Gastroesophageal sphincter (tissue), 4 donors: ENCODE measurements around the gene MRPL38. TPM values are rescaled to one million over a fixed set of nuclear protein-coding genes. Genes with fewer than 3 reads are reported as not detected.
"Not testable (repeated sequence)": the region's sequence is repeated elsewhere in the genome, so short reads cannot be mapped to it uniquely, and the experiment has no call there.

Experiments used
- ATAC-seq: fragments of 150-250 bp; one replicate; pipeline ENCODE4 v1.9.1; 2016; ENCODE audit warnings: mild to moderate bottlenecking, moderate library complexity
- H3K27ac ChIP-seq, 4 donors: fragments of 200-600 bp; sonication (generic) in 3 of 4; 1 replicate in 3 of 4; 2 replicates in 1 of 4; pipeline ENCODE4 v1.5.1; 2016 to 2019
- H3K27me3 ChIP-seq: fragments of 200-600 bp; sonication (generic); one replicate; pipeline ENCODE4 v1.5.1; 2019
- H3K36me3 ChIP-seq, 2 donors: fragments of 200-600 bp; sonication (generic); one replicate each; pipeline ENCODE4 v1.5.1; 2019; ENCODE audit warnings: control low read depth in 1 of 2
- H3K4me1 ChIP-seq, 3 donors: fragments of 200-600 bp; sonication (generic); 1 replicate in 2 of 3; 2 replicates in 1 of 3; pipeline ENCODE4 v1.5.1; 2016 to 2019; ENCODE audit warnings: control low read depth in 2 of 3
- H3K4me3 ChIP-seq, 2 donors: fragments of 200-600 bp; sonication (generic); one replicate each; pipeline ENCODE4 v1.5.1; 2019; ENCODE audit warnings: mild to moderate bottlenecking in 1 of 2, moderate library complexity in 1 of 2
- H3K9me3 ChIP-seq, 3 donors: fragments of 200-600 bp; sonication (generic); one replicate each; pipeline ENCODE4 v1.5.1; 2017 to 2019; ENCODE audit warnings: control low read depth in 2 of 3
- EP300 ChIP-seq: sonication (generic); formaldehyde crosslinking; IDR thresholded peaks from one replicate; pipeline ENCODE4 v1.6.1; 2017; ENCODE audit warnings: antibody characterized with exemption, mild to moderate bottlenecking
- POLR2A ChIP-seq, 2 donors: fragments of 450-650 bp; IDR thresholded peaks; one replicate each; pipeline ENCODE4 v1.6.1; 2017; ENCODE audit warnings: antibody characterized with exemption in 2 of 2, mild to moderate bottlenecking in 2 of 2, moderate library complexity in 1 of 2
- POLR2AphosphoS5 ChIP-seq: sonication (generic); formaldehyde crosslinking; IDR thresholded peaks from one replicate; pipeline ENCODE4 v1.6.1; 2017; ENCODE audit warnings: antibody characterized with exemption
- WGBS, 2 donors: methylation state at CpG; one replicate each; pipeline ENCODE4 v1.1.5; 2018; ENCODE audit warnings: low coverage in 1 of 2; 5-methylcytosine and 5-hydroxymethylcytosine counted together
- total RNA-seq, 4 donors: library from RNA; depleted of rRNA; stranded (reverse); fragments of >200 nt; gene quantifications; one replicate each; pipeline ENCODE4 v1.1.0, GENCODE V29; 2016
- TF ChIP-seq, protein P1 (sequence below), 4 experiments: fragments of 200-600 bp in 2 of 4; fragments of 450-650 bp in 2 of 4; sonication (generic) in 1 of 4; IDR thresholded peaks; one replicate each; pipeline ENCODE4 v1.5.1; 2017 to 2019; ENCODE audit warnings: antibody characterized with exemption in 4 of 4, mild to moderate bottlenecking in 2 of 4, moderate library complexity in 2 of 4

MRPL38 gene
- total RNA-seq, 4 donors from 2014 or later: 18.4 to 69.6 (median 44.3) TPM

DNA sequence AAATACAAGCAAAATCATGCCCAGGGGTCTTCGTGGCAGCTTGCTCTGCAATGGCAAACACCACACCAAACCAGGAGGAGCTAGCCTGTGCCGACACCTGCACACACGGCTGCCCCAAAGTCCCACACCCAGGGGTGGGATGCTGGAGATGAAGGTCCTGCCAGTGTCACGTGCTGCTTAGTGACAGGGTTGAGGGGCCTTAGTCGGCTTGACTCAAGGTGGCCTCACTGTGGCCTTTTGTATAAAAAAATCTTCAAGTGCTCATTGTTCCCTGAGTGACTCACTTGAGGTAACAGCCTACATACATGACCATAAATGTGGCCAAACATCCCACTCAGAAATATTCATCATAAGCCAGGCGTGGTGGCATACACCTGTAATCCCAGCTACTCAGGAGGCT is 15.2 kb downstream of the MRPL38 start:
- Histone ChIP-seq H3K36me3 (peaks cover 0 to 55% of the 10 kb centered on the region in 2 donors), H3K9me3 (no peaks in the 10 kb centered on the region), H3K4me3 (no peak overlapping the region), H3K27me3 (no peaks in the 10 kb centered on the region), H3K27ac (no peak overlapping the region), H3K4me1 (peaks cover 0 to 31% (median 4%) of the 10 kb centered on the region in 3 donors)
- TF ChIP-seq, protein P1, sequence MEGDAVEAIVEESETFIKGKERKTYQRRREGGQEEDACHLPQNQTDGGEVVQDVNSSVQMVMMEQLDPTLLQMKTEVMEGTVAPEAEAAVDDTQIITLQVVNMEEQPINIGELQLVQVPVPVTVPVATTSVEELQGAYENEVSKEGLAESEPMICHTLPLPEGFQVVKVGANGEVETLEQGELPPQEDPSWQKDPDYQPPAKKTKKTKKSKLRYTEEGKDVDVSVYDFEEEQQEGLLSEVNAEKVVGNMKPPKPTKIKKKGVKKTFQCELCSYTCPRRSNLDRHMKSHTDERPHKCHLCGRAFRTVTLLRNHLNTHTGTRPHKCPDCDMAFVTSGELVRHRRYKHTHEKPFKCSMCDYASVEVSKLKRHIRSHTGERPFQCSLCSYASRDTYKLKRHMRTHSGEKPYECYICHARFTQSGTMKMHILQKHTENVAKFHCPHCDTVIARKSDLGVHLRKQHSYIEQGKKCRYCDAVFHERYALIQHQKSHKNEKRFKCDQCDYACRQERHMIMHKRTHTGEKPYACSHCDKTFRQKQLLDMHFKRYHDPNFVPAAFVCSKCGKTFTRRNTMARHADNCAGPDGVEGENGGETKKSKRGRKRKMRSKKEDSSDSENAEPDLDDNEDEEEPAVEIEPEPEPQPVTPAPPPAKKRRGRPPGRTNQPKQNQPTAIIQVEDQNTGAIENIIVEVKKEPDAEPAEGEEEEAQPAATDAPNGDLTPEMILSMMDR (IDR thresholded peaks at IDR 0.05): no peak
- TF ChIP-seq POLR2A (IDR thresholded peaks at IDR 0.05) (no peak), EP300 (no peak), POLR2AphosphoS5 (no peak)
- WGBS, 2 donors: 100% methylated on average over 1 of the region's 6 CpGs; no CpG with 5 or more reads in 1 of the 2 donors
- no peak for ATAC-seq

DNA sequence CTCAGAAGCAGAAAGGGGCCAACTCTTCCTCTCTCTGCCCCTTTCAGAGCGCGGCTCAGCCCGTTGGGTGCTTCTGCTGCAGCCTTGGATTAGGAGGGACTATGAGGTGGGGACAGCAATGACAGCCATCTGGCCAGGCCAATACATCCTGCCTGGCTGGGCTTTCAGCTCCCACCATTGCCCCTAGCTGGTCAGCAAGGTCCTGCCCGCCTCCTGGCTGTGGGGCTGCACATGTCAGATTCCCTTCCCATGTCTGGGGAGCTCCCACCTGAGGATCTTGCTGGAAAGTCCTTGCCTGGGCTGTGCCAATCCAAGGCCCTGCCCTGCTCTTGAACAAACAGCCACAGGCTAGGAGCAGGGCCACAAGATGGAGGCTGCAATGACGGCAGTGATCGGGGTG is 16.2 kb downstream of the MRPL38 start:
- H3K4me3 ChIP-seq: no peak overlapping the region
- no peak overlapping the region for H3K27ac ChIP-seq
- H3K9me3 ChIP-seq: no peaks in the 10 kb centered on the region
- 86 to 93% methylated on average over 2 to 4 of the region's 6 CpGs for WGBS, 2 donors
- ATAC-seq: no peak
- peaks cover 0 to 55% of the 10 kb centered on the region in 2 donors for H3K36me3 ChIP-seq
- no peak for TF ChIP-seq POLR2AphosphoS5
- no peak for TF ChIP-seq POLR2A (IDR thresholded peaks at IDR 0.05)
- TF ChIP-seq, protein P1 (IDR thresholded peaks at IDR 0.05): no peak
- no peak for TF ChIP-seq EP300
- H3K4me1 ChIP-seq: peaks cover 0 to 22% (median 1%) of the 10 kb centered on the region in 3 donors
- no peaks in the 10 kb centered on the region for H3K27me3 ChIP-seq

DNA sequence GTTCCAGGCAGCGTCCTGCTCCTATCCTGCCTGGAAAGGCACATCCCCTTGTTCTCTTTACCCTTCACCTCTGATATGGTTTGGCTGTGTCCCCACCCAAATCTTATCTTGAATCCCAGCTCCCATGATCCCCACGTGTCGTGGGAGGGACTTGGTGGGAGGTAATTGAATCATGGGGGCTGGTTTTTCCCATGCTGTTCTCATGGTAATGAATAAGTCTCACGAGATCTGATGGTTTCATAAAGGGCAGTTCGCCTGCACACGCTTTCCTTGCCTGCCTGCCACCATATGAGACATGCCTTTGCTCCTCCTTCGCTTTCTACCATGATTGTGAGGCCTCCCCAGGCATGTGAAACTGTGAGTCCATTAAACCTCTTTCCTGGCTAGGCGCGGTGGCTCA is 18.8 kb downstream of the MRPL38 start:
- H3K27me3 ChIP-seq, H3K27ac ChIP-seq, ATAC-seq, H3K4me1 ChIP-seq, H3K4me3 ChIP-seq, H3K9me3 ChIP-seq: not testable (repeated sequence)
- WGBS, 2 donors: 20 to 94% methylated on average over 1 to 6 of the region's 9 CpGs
- H3K36me3 ChIP-seq: peaks cover 0 to 36% of the 10 kb centered on the region in 2 donors

DNA sequence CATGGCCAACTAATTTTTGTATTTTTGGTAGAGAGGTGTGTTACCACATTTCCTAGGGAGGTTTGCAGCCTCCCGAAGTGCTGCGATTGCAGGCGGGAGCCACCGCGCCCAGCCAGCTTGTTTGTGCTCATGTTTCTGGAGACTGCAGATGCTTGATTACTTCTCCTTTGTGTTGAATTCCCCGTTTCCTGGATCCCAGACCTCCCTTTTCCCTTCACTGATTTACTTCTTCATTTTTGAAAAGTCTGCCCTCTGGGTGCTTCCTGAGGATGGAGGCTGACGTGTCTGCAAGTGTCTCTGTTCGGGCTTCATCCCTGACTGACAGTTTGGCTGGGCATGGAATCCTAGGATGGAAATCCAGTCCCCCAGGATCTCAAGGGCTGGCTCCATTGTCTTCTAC is 19.3 kb downstream of the MRPL38 start:
- Histone ChIP-seq H3K36me3 (peaks cover 0 to 32% of the 10 kb centered on the region in 2 donors), H3K4me3 (no peak overlapping the region), H3K27ac (no peak overlapping the region), H3K27me3 (no peaks in the 10 kb centered on the region), H3K4me1 (no peaks in the 10 kb centered on the region), H3K9me3 (no peaks in the 10 kb centered on the region)
- WGBS, 2 donors: 77 to 100% methylated on average over 1 to 6 of the region's 8 CpGs
- no peak for ATAC-seq
- TF ChIP-seq POLR2A (IDR thresholded peaks at IDR 0.05) (no peak), POLR2AphosphoS5 (no peak), EP300 (no peak)
- TF ChIP-seq, protein P1 (IDR thresholded peaks at IDR 0.05): no peak

DNA sequence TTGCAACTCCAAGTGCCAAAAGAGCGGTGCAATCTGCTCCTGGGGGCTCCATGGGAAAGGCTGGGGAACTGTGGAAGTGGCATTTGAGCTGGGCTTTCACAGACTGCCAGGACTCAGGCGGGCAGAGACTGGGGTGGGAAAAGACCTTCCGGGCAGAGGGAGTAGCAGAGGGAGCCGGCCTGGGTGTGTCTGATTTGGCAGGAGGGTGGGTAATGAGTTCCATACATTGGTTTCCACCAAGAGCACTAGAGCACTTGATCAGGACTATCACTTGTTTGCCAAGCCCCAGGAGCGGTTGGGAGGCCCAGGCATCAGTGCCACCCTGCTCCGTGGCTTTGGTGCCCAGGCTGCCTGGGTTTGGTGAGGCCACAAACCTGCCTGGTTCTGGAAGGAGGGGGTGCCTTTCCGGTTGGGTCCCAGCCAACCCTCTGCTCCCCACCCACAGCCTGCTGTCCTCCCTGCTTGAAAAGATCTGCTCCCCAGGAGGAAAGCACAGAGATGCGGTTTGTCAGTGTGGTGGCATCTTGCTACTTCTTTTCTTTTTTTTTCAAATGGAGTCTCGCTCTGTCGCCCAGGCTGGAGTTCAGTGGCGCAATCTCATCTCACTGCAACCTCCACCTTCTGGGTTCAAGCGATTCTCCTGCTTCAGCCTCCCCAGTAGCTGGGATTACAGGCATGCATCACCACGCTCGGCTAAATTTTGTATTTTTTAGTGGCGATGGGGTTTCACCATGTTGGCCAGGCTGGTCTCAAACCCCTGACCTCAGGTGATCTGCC is 22.8 kb downstream of the MRPL38 start:
- Histone ChIP-seq H3K9me3 (no peaks in the 10 kb centered on the region), H3K36me3 (no peaks in the 10 kb centered on the region), H3K27me3 (no peaks in the 10 kb centered on the region), H3K4me3 (no peak overlapping the region), H3K4me1 (peaks cover 0 to 23% (median 1%) of the 10 kb centered on the region in 3 donors), H3K27ac (no peak overlapping the region)
- TF ChIP-seq, protein P1 (IDR thresholded peaks at IDR 0.05): no peak
- TF ChIP-seq POLR2A (IDR thresholded peaks at IDR 0.05): no peak
- TF ChIP-seq EP300: no peak
- no peak for TF ChIP-seq POLR2AphosphoS5
- ATAC-seq: no peak
- WGBS, 2 donors: 82 to 91% methylated on average over 8 to 9 of the region's 15 CpGs
